Hepatocyte (in vitro differentiated cells): Measurements from ENCODE around the gene ZNF398.

Source experiments
- CTCF ChIP-seq: fragments of 200-600 bp; sonication (generic); IDR thresholded peaks from 2 replicates; pipeline ENCODE4 v1.5.1; 2016; ENCODE audit warnings: antibody characterized with exemption, mild to moderate bottlenecking; ENCODE audit not compliant: poor library complexity
- EZH2 ChIP-seq: fragments of 200-600 bp; sonication (generic); IDR thresholded peaks from 2 replicates; pipeline ENCODE4 v1.6.1; 2016; ENCODE audit warnings: antibody characterized with exemption, mild to moderate bottlenecking, borderline replicate concordance
- EZH2phosphoT487 ChIP-seq: fragments of 200-600 bp; sonication (generic); IDR thresholded peaks from one replicate; pipeline ENCODE4 v1.6.1; 2018; ENCODE audit warnings: antibody characterized with exemption, mild to moderate bottlenecking, low read depth, moderate library complexity; ENCODE audit not compliant: unreplicated experiment, severe bottlenecking

- TF ChIP-seq CTCF, result no peak
- no peak for TF ChIP-seq EZH2
- no peak for TF ChIP-seq EZH2phosphoT487
These were observed 58.6 kb downstream of the ZNF398 start for GRCh38 chr7:149205690-149206381.
